Measurements from ENCODE around the gene SWI5.
A peak's percentile ranks its signal among the peaks of the same experiment; 100 is the strongest.
"Not testable (repeated sequence)": the region's sequence is repeated elsewhere in the genome, so short reads cannot be mapped to it uniquely, and the experiment has no call there.

The SWI5 gene

GRCh38 chr9:128276008-128276573 lies at the start of gene SWI5:
SWI5 (plus strand) TSS chr9:128276276.
- peak; percentile 99 to 100 (median 100) for DNase-seq

- no peak for DNase-seq
Measured at GRCh38 chr9:128226412-128226801, 49.7 kb upstream of the SWI5 start.

GRCh38 chr9:128230897-128231296 lies 45.2 kb upstream of the SWI5 start:
- not testable (repeated sequence) for DNase-seq

DNA sequence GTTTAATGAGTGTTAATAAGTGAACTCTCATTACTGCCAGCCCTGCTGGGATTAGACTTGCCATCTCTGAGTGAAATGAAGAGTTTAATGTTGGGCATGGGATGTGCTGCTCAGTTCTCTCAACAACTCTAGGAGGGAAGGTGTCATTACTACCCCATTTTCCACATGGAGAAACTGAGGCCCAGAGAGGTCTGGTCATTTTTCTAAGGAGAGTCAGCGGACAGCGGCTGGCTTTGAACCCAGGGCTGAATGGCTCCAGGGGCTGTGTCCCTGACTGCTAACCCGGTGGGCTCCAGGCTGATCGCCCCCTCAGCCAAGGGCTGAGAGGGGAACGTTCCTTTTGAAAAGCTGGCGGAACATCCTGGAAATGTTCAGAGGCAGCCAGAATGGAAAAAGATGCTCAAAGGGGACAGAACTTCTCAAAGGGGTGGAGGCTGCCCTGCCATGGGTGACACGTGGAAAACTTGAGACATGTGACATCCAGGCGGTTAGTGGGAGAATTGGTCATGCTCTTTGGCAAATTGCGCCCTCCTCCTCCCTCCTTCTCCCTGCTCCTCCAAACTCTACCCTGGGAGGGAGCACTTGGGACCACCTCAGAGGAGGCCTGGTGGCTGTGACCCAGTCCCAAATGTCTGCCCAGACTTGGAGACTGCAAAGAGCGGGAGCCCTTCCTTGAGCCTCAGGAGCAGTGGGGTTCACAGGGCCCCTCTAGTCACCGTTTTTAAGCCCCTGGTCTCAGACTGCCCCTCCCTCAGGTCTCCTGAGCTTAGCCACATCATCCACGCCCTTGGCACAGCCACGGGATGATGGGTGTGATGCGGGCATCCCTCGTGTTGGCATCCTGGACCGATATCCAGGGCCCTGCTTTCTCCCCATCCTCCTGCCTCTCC lies 44.2 kb upstream of the SWI5 start:
- DNase-seq = no peak

GRCh38 chr9:128232528-128233428 lies 43.3 kb upstream of the SWI5 start:
- DNase-seq = no peak

GRCh38 chr9:128233817-128234406 lies 42.2 kb upstream of the SWI5 start:
- no peak for DNase-seq

- no peak for DNase-seq
Measured at GRCh38 chr9:128242124-128242523, 34.0 kb upstream of the SWI5 start.

- no peak for DNase-seq
Measured at GRCh38 chr9:128242828-128243214, 33.3 kb upstream of the SWI5 start.

- no peak for DNase-seq
Measured at GRCh38 chr9:128243215-128244018, 32.7 kb upstream of the SWI5 start.

DNA sequence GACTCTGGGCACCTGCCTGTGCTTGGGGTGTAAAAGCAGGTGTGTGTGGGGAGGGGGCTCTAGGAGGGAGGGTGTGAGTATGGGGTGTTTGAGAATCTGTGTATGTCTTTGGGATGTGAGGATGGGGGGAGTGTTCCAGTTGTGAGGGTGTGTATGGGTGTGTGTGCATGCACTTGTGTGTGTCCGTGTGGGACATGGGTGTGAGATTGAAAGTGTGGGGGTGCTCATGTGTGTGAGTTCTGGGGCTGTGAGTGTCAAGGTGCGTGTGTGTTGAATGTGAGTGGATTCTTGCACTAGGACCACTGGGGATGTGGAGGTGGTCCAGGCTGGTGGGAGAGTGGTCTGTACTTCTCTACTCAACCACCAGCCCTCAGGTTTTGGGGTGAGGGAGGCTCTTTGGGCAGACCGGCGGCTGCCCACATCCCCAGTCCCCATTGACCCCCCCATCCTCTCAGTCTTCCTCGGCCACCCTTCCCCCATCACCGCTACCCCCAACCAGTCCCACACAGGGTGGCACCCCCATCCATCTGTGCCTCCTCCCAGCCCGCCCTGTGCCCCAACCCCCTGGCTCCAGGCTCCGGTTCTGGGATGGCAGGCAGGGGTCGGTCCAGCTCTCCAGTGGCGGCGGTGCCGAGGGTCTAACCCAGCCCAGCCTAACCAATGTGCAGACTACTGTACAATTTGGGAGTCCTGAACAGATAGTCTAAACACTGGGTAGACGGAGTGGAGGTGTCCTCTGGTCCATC lies 31.8 kb upstream of the SWI5 start:
- DNase-seq = no peak

- DNase-seq = no peak
Measured at GRCh38 chr9:128244837-128245231, 31.2 kb upstream of the SWI5 start.

DNA sequence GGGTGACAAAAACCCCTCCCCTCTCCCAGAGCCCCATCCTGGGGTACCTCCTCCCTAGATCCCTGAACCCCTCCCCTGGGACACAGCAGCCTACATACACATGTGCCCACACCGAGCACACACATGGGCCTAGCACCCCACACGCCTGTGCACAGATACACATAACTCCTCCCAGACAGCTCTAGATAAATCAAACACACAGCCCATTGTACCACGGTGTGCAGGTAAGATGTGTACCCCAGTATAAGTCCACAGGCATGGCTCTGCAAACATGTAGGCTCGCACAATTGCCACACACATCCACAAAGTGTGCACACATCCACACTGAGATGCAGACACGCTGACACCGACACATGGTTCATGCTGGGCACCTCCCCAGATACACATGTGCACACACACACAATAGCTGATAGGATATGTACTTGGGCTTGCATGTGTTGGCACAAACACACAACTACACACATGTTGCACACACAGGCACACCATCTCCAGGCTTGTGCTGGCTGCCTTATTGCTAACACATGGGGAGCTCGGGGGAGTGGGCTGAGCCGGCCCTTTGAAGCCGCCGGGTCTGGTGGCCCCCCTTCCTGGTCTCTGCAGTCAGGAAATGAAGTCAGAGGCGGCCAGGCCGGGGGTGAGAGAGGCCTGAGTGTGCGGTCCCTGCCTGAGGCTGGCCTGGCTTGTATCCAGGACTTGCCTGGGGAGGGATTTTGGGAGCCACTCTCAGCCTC lies 30.5 kb upstream of the SWI5 start:
- DNase-seq = no peak

DNA sequence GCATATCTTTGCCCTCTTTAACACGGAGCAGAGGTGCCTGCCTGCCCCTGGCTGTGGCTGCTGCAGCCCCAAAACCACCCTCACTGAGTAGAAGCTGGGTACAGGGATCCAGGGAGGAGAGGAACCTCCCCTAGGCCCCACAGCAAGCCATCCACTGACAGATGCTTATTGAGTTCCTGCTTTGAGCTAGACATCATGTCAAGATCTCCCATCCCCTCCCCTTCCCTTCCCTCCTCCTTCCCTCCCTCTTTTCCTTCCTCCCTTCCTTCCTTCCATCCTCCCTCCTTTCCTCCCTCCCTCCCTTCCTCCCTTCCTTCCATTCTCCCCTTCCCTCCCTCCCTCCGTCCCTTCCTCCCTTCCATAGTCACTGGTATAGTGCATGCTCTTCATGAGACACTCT lies 29.6 kb upstream of the SWI5 start:
- no peak for DNase-seq

GRCh38 chr9:128247226-128247803 lies 28.8 kb upstream of the SWI5 start:
- DNase-seq = no peak

GRCh38 chr9:128249558-128249907 lies 26.5 kb upstream of the SWI5 start:
- DNase-seq = no peak

GRCh38 chr9:128249908-128250838 lies 25.9 kb upstream of the SWI5 start:
- DNase-seq = peak; percentile 96 to 99 (median 99)

DNA sequence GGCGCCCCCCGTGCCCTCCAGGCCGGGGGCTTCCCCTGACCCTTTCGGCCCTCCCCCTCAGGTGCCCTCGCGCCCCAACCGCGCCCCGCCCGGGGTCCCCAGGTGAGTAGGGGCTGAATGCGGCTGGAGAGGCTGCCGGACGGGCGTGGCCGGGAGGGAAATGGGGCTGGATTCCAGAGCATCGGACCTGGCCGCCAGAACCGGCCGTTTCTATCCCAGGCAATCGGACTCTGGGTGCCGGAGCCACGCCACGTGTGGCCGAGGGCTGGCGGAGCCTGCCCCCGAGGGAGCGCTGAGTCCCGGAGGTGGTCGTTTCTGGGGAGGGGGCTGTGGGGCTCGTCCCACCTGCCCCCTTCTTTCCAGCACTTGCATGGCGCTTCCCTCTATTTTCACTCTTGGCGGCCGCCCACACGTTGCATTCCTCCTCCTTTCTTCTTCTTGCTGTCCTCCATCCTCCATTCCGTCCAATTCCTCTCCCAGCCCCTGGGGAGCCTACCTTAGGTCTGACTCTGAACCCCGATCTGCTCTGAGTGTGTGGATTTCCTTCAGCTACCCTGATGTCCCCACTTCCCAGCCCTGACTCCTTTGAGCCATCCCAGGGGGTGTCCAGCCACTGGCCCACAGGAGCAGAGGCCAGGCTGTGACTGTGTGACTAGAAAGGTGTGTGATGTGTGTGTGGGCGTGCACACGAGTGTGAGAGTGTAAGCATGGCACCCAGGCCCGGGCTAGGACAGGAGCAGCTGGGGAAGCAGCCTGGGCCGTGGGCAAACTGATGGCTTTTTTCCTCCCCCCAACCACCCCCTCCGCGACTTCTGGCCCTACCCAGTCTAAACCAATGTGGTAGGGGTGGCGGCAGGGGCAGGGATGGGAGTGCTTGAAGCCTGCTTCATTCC lies 25.0 kb upstream of the SWI5 start:
- no peak for DNase-seq

DNA sequence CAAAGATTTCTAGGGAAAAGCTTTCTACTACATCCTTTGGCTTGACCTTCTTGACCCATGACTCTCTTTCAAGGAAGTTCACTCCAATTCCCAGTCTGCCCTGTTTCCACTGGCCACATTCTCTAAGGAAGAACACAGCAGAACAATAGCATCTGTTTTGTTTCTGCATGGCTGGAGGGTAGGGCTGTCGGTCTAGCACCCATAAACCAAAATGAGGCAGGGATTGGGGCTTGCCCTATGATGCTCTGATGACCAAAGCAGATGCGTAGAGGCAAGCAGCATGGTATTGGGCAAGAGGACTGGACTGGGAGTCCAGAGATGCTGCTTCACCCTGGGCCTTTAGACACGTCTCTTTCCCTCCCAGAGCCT lies 24.4 kb upstream of the SWI5 start:
- no peak for DNase-seq
